Neural progenitor cell (in vitro differentiated cells): ENCODE data around the gene SIGLEC1. TPM values are rescaled to one million over a fixed set of nuclear protein-coding genes. Genes with fewer than 3 reads are reported as not detected.

Experiments used
- DNase-seq: peaks from one replicate; pipeline ENCODE4 v3.0.0-alpha.2; 2016; ENCODE audit warnings: low spot score
- H2AFZ ChIP-seq: fragments of 200-600 bp; sonication (generic); replicated peaks from 2 replicates; pipeline ENCODE4 v1.6.1; 2016; ENCODE audit warnings: antibody characterized with exemption
- H3F3A ChIP-seq: fragments of 200-600 bp; sonication (generic); 2 replicates; pipeline ENCODE4 v1.6.1; 2016; ENCODE audit warnings: antibody characterized with exemption, low read depth
- H3K27ac ChIP-seq: fragments of 200-600 bp; sonication (generic); 2 replicates; pipeline ENCODE4 v1.5.1; 2016; ENCODE audit warnings: mild to moderate bottlenecking
- H3K27me3 ChIP-seq: fragments of 200-600 bp; sonication (generic); 2 replicates; pipeline ENCODE4 v1.6.1; 2016; ENCODE audit warnings: mild to moderate bottlenecking, moderate library complexity
- H3K36me3 ChIP-seq: fragments of 200-600 bp; sonication (generic); 2 replicates; pipeline ENCODE4 v1.5.1; 2016
- H3K4me1 ChIP-seq: fragments of 200-600 bp; sonication (generic); 2 replicates; pipeline ENCODE4 v1.6.1; 2016; ENCODE audit warnings: mixed run types
- H3K4me2 ChIP-seq: fragments of 200-600 bp; sonication (generic); 2 replicates; pipeline ENCODE4 v1.6.1; 2016
- H3K4me3 ChIP-seq: fragments of 200-600 bp; sonication (generic); 2 replicates; pipeline ENCODE4 v1.5.1; 2016
- H3K79me2 ChIP-seq: fragments of 200-600 bp; sonication (generic); 2 replicates; pipeline ENCODE4 v1.6.1; 2016; ENCODE audit warnings: low read depth
- H3K9ac ChIP-seq: fragments of 200-600 bp; sonication (generic); 2 replicates; pipeline ENCODE4 v1.6.1; 2016
- H3K9me3 ChIP-seq: fragments of 200-600 bp; sonication (generic); 2 replicates; pipeline ENCODE4 v1.5.1; 2016; ENCODE audit warnings: low read depth
- H4K20me1 ChIP-seq: fragments of 200-600 bp; sonication (generic); 2 replicates; pipeline ENCODE4 v1.6.1; 2016; ENCODE audit warnings: low read depth
- H3K27ac Mint-ChIP-seq: 3 replicates; pipeline ENCODE4 v1.8.0; 2021; ENCODE audit warnings: mixed read lengths
- H3K27me3 Mint-ChIP-seq: 2 replicates; pipeline ENCODE4 v1.8.0; 2022; ENCODE audit warnings: low read depth, mild to moderate bottlenecking, inconsistent platforms, moderate library complexity, mixed read lengths; ENCODE audit not compliant: insufficient read depth
- H3K36me3 Mint-ChIP-seq: 3 replicates; pipeline ENCODE4 v1.8.0; 2021; ENCODE audit warnings: mixed read lengths
- H3K4me1 Mint-ChIP-seq: 3 replicates; pipeline ENCODE4 v1.8.0; 2021; ENCODE audit warnings: mixed read lengths
- H3K4me3 Mint-ChIP-seq: 3 replicates; pipeline ENCODE4 v1.8.0; 2021; ENCODE audit warnings: mild to moderate bottlenecking, moderate library complexity, mixed read lengths
- H3K9me3 Mint-ChIP-seq: 3 replicates; pipeline ENCODE4 v1.8.0; 2020; ENCODE audit warnings: mixed read lengths
- CTCF ChIP-seq: fragments of 200-600 bp; sonication (generic); IDR thresholded peaks from 2 replicates; pipeline ENCODE4 v1.5.1; 2017; ENCODE audit warnings: antibody characterized with exemption, mild to moderate bottlenecking
- EZH2 ChIP-seq: fragments of 200-600 bp; sonication (generic); IDR thresholded peaks from 2 replicates; pipeline ENCODE4 v1.6.1; 2017; ENCODE audit warnings: antibody characterized with exemption, mild to moderate bottlenecking, moderate library complexity
- EZH2phosphoT487 ChIP-seq: fragments of 200-600 bp; sonication (generic); IDR thresholded peaks from 2 replicates; pipeline ENCODE4 v1.6.1; 2017; ENCODE audit warnings: antibody characterized with exemption
- total RNA-seq: library from RNA; depleted of rRNA; stranded (reverse); fragments of >200 nt; gene quantifications from 2 replicates; pipeline ENCODE4 v1.2.3, GENCODE V29; 2015; ENCODE audit warnings: low replicate concordance

SIGLEC1 gene
- total RNA-seq, 1 donor from 2014 or later, result not detected

DNA sequence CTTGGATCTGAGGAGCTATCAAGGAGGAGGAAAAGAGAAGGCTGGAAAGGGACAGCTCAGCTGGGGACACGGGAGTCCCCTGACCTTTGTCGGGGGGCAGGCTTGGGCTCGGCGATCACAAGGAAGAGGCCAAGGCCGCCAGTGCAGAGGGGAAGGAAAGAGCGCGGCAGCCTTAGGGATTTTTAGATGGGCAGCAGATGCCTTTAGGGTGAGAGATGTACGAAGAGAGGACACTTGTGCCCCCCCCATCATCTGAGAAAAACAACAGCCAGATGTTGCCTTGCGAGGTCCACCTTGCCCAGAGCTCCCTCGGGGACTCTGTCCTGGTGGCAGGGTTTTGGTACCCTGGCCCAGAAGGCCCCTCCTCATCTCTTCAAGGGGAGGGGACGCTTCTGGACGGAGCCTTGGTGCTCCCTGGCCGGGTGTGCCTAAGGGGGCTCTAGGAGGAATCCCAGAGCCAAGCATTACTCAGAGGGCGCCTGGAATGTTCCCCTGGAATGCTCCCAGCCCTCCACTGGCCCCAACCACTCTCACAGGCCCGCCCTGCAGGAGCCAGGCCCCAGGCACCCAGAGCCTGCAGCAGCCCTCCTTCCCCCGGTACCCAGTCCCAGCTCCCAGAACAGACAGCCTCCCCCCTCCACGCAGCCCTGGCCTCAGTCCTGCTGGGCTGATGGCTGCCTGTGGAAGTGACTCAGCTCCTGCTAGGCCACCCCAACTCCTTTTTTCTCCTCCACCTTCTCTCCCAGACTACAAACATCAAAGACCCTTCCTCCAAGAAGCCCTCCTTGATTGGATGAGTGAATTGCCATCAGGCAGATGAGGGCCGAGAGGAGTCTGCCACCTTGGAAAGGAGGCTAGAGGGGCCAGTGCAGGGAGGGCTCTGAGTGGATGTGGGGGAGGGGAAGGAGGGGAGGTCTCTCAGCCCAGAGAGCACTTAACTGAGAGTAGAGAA, 32.4 kb downstream of the SIGLEC1 start:
- Histone ChIP-seq H3K36me3 (no peaks in the 10 kb centered on the region), H3F3A (peaks cover 15% of the 10 kb centered on the region), H2AFZ (no peak overlapping the region), H3K27me3 (peaks cover 35% of the 10 kb centered on the region), H3K9me3 (no peaks in the 10 kb centered on the region), H3K9ac (no peak overlapping the region), H4K20me1 (no peaks in the 10 kb centered on the region), H3K79me2 (no peaks in the 10 kb centered on the region), H3K27ac (no peak overlapping the region), H3K4me1 (peaks cover 19% of the 10 kb centered on the region), H3K4me2 (no peak overlapping the region), H3K4me3 (no peak overlapping the region)
- peak overlapping the region; percentile 22 for H3K27ac Mint-ChIP-seq
- H3K4me1 Mint-ChIP-seq, result peaks cover 25% of the 10 kb centered on the region
- H3K27me3 Mint-ChIP-seq, result peaks cover 26% of the 10 kb centered on the region
- no peaks in the 10 kb centered on the region for H3K9me3 Mint-ChIP-seq
- no peaks in the 10 kb centered on the region for H3K36me3 Mint-ChIP-seq
- H3K4me3 Mint-ChIP-seq, result peak overlapping the region; percentile 59
- DNase-seq, result peak; percentile 27
- TF ChIP-seq EZH2 (no peak), EZH2phosphoT487 (no peak), CTCF (no peak)

DNA sequence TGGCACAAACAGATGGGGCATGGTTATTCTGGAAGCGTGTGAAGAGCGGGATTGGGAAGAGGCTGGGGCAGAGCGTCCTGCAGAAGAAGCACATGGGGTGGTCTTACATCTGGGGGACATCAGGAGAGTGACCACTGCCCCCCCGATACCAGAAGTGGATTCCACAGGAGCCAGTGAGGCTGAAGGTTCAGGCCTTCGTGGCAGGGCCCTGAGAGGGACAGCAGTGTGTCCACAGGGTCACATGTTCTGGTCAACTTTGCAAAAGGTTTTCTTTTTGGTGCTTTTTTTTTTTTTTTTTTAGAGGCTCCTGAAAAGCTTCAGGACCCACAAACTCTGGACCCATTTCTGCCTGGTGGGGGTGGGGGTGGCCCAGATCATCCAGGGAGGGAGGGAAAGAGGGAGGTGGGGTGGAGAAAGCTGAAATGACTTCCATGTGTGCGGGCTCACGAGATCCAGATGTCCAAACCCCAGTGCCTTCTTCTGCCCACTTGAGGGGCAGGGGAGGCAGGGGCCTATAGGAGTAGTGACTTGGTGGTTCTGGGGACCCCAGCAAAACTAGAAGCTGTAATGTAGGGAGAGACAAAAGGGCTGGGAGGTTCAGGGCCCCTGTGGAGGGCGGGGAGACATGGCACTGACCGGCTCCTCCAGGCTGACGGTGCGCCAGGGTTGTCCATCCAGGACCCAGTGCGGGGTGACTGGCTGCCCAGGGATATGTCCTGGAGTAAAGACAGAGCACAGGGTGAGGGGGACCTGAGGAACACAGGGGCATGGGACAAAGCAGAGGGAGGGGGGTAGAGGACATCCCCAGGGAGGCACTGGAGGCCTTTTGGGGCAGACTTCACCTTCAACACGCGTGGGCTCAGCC, 33.3 kb downstream of the SIGLEC1 start:
- DNase-seq, result no peak
- H2AFZ ChIP-seq, result no peak overlapping the region
- Mint-ChIP-seq H3K27me3 (peaks cover 27% of the 10 kb centered on the region), H3K36me3 (no peaks in the 10 kb centered on the region), H3K27ac (peak overlapping the region; percentile 83), H3K9me3 (no peaks in the 10 kb centered on the region), H3K4me1 (peaks cover 22% of the 10 kb centered on the region), H3K4me3 (peak overlapping the region; percentile 59)
- no peaks in the 10 kb centered on the region for H3K79me2 ChIP-seq
- no peaks in the 10 kb centered on the region for H3K36me3 ChIP-seq
- H3K4me3 ChIP-seq, result no peak overlapping the region
- H3K9ac ChIP-seq, result no peak overlapping the region
- H3F3A ChIP-seq, result peaks cover 15% of the 10 kb centered on the region
- no peaks in the 10 kb centered on the region for H4K20me1 ChIP-seq
- H3K4me2 ChIP-seq, result no peak overlapping the region
- H3K9me3 ChIP-seq, result no peaks in the 10 kb centered on the region
- H3K27ac ChIP-seq, result no peak overlapping the region
- H3K4me1 ChIP-seq, result peaks cover 19% of the 10 kb centered on the region
- TF ChIP-seq EZH2 (no peak), CTCF (no peak), EZH2phosphoT487 (no peak)
- peaks cover 28% of the 10 kb centered on the region for H3K27me3 ChIP-seq

GRCh38 chr20:3678198-3678597, 34.2 kb downstream of the SIGLEC1 start:
- Histone ChIP-seq H4K20me1 (no peaks in the 10 kb centered on the region), H3K9me3 (no peaks in the 10 kb centered on the region), H3K27me3 (peaks cover 31% of the 10 kb centered on the region), H3K4me2 (no peak overlapping the region), H3F3A (peaks cover 15% of the 10 kb centered on the region), H3K36me3 (no peaks in the 10 kb centered on the region), H3K79me2 (no peaks in the 10 kb centered on the region), H3K27ac (no peak overlapping the region), H3K4me1 (peaks cover 19% of the 10 kb centered on the region), H2AFZ (no peak overlapping the region), H3K4me3 (no peak overlapping the region), H3K9ac (no peak overlapping the region)
- Mint-ChIP-seq H3K4me3 (no peak overlapping the region), H3K27me3 (peaks cover 23% of the 10 kb centered on the region), H3K4me1 (peaks cover 22% of the 10 kb centered on the region), H3K36me3 (no peaks in the 10 kb centered on the region), H3K9me3 (no peaks in the 10 kb centered on the region), H3K27ac (no peak overlapping the region)
- TF ChIP-seq EZH2, result no peak
- TF ChIP-seq EZH2phosphoT487, result no peak
- no peak for TF ChIP-seq CTCF
- no peak for DNase-seq
